IMR-90 (cell line): ENCODE measurements around the gene SLX4IP.

Source experiments
- CEBPB ChIP-seq: IDR thresholded peaks from 2 replicates; pipeline ENCODE4 v1.6.1; 2012; ENCODE audit warnings: low read depth, low read length, improper control_type of control experiment
- CHD1 ChIP-seq: IDR thresholded peaks from 2 replicates; pipeline ENCODE4 v1.6.1; 2012; ENCODE audit warnings: low read depth, low read length, improper control_type of control experiment
- FOS ChIP-seq: fragments of 150-350 bp; IDR thresholded peaks from 2 replicates; pipeline ENCODE4 v1.6.1; 2016; ENCODE audit warnings: low read depth, low read length
- MAFK ChIP-seq: IDR thresholded peaks from 2 replicates; pipeline ENCODE4 v1.6.1; 2012; ENCODE audit warnings: low read depth, low read length, improper control_type of control experiment
- MAZ ChIP-seq: IDR thresholded peaks from 2 replicates; pipeline ENCODE4 v1.6.1; 2012; ENCODE audit warnings: low read depth, mild to moderate bottlenecking, low read length, improper control_type of control experiment, moderate library complexity, borderline replicate concordance
- MXI1 ChIP-seq: IDR thresholded peaks from 2 replicates; pipeline ENCODE4 v1.6.1; 2012; ENCODE audit warnings: low read depth, mild to moderate bottlenecking, low read length, moderate library complexity, borderline replicate concordance
- NFE2L2 ChIP-seq: fragments of 150-350 bp; IDR thresholded peaks from 2 replicates; pipeline ENCODE4 v1.6.1; 2016; ENCODE audit warnings: low read depth, mild to moderate bottlenecking, low read length
- POLR2A ChIP-seq: IDR thresholded peaks from 2 replicates; pipeline ENCODE4 v1.6.1; 2012; ENCODE audit warnings: mild to moderate bottlenecking, low read depth, low read length
- RAD21 ChIP-seq: IDR thresholded peaks from 2 replicates; pipeline ENCODE4 v1.6.1; 2012; ENCODE audit warnings: low read length, improper control_type of control experiment
- RFX5 ChIP-seq: IDR thresholded peaks from 2 replicates; pipeline ENCODE4 v1.8.0; 2012; ENCODE audit warnings: low read depth, mild to moderate bottlenecking, low read length, moderate library complexity
- TF ChIP-seq, protein P1 (sequence below): conservative IDR thresholded peaks from 2 replicates; pipeline ENCODE4 v1.5.1; 2012; ENCODE audit warnings: mild to moderate bottlenecking, low read depth, low read length, improper control_type of control experiment
- TF ChIP-seq, protein P2 (sequence below): fragments of 150-350 bp; IDR thresholded peaks from 2 replicates; pipeline ENCODE4 v1.6.1; 2017; ENCODE audit warnings: mild to moderate bottlenecking, antibody characterized with exemption, low read length, low read depth
- TF ChIP-seq, protein P3 (sequence below): fragments of 150-350 bp; IDR thresholded peaks from 2 replicates; pipeline ENCODE4 v1.6.1; 2016; ENCODE audit warnings: low read depth, mild to moderate bottlenecking, low read length, moderate library complexity, borderline replicate concordance

DNA sequence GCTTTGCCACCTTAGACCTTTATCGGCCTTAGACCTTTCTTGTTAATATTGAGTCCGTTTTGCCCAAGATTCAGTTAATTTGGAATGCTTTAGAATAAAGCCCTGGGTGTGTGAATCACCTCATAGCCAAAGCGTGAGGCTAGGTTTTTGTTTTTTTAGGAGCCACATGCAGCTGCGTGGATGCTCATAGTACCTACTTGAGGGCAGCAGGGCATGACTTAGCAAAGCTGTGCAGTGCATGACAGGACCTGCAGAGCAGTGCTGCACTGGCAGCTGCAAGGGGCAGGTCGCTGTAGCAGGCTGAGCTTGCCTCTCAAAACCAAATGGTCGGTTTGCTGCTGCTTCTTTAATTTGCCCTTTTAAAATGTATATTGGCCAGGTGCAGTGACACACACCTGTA is 122.6 kb downstream of the SLX4IP start:
- TF ChIP-seq MAZ (no peak), CEBPB (no peak), RAD21 (no peak), NFE2L2 (no peak), POLR2A (no peak), CHD1 (no peak), MXI1 (no peak), MAFK (no peak), RFX5 (no peak), FOS (no peak)
- TF ChIP-seq, protein P1, sequence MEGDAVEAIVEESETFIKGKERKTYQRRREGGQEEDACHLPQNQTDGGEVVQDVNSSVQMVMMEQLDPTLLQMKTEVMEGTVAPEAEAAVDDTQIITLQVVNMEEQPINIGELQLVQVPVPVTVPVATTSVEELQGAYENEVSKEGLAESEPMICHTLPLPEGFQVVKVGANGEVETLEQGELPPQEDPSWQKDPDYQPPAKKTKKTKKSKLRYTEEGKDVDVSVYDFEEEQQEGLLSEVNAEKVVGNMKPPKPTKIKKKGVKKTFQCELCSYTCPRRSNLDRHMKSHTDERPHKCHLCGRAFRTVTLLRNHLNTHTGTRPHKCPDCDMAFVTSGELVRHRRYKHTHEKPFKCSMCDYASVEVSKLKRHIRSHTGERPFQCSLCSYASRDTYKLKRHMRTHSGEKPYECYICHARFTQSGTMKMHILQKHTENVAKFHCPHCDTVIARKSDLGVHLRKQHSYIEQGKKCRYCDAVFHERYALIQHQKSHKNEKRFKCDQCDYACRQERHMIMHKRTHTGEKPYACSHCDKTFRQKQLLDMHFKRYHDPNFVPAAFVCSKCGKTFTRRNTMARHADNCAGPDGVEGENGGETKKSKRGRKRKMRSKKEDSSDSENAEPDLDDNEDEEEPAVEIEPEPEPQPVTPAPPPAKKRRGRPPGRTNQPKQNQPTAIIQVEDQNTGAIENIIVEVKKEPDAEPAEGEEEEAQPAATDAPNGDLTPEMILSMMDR: no peak
- TF ChIP-seq, protein P2, sequence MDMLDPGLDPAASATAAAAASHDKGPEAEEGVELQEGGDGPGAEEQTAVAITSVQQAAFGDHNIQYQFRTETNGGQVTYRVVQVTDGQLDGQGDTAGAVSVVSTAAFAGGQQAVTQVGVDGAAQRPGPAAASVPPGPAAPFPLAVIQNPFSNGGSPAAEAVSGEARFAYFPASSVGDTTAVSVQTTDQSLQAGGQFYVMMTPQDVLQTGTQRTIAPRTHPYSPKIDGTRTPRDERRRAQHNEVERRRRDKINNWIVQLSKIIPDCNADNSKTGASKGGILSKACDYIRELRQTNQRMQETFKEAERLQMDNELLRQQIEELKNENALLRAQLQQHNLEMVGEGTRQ: no peak
- TF ChIP-seq, protein P3, sequence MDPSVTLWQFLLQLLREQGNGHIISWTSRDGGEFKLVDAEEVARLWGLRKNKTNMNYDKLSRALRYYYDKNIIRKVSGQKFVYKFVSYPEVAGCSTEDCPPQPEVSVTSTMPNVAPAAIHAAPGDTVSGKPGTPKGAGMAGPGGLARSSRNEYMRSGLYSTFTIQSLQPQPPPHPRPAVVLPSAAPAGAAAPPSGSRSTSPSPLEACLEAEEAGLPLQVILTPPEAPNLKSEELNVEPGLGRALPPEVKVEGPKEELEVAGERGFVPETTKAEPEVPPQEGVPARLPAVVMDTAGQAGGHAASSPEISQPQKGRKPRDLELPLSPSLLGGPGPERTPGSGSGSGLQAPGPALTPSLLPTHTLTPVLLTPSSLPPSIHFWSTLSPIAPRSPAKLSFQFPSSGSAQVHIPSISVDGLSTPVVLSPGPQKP: no peak
